H9 (cell line): ENCODE results near the gene ANKRD2. TPM values are rescaled to one million over a fixed set of nuclear protein-coding genes. Genes with fewer than 3 reads are reported as not detected.
"Not testable (repeated sequence)": the region's sequence is repeated elsewhere in the genome, so short reads cannot be mapped to it uniquely, and the experiment has no call there.

Source experiments
- DNase-seq: peaks from one replicate; pipeline ENCODE4 v3.0.0-alpha.2; 2017
- H2AFZ ChIP-seq: one replicate; pipeline ENCODE4 v1.6.1; 2013; ENCODE audit warnings: mild to moderate bottlenecking, low read length, control low read depth, moderate library complexity
- H2AK5ac ChIP-seq: 2 replicates; pipeline ENCODE4 v1.6.1; 2013; ENCODE audit warnings: low read length, control low read depth, mixed read lengths; ENCODE audit not compliant: insufficient read length
- H2BK120ac ChIP-seq: one replicate; pipeline ENCODE4 v1.6.1; 2013; ENCODE audit warnings: low read depth, mild to moderate bottlenecking, low read length, control low read depth, inconsistent platforms; ENCODE audit not compliant: poor library complexity, severe bottlenecking
- H2BK12ac ChIP-seq: 2 replicates; pipeline ENCODE4 v1.6.1; 2013; ENCODE audit warnings: low read length, control low read depth, mixed read lengths, low read depth; ENCODE audit not compliant: insufficient read length
- H2BK15ac ChIP-seq: 2 replicates; pipeline ENCODE4 v1.6.1; 2013; ENCODE audit warnings: low read depth, low read length, control low read depth
- H2BK20ac ChIP-seq: one replicate; pipeline ENCODE4 v1.6.1; 2013; ENCODE audit warnings: low read depth, mild to moderate bottlenecking, low read length, control low read depth, inconsistent platforms; ENCODE audit not compliant: poor library complexity, severe bottlenecking
- H2BK5ac ChIP-seq: 2 replicates; pipeline ENCODE4 v1.6.1; 2013; ENCODE audit warnings: low read length, control low read depth, mixed read lengths; ENCODE audit not compliant: insufficient read length
- H3K14ac ChIP-seq: 2 replicates; pipeline ENCODE4 v1.6.1; 2013; ENCODE audit warnings: low read length, control low read depth; ENCODE audit not compliant: insufficient read depth
- H3K18ac ChIP-seq: 2 replicates; pipeline ENCODE4 v1.6.1; 2013; ENCODE audit warnings: low read depth, mild to moderate bottlenecking, mixed read lengths, low read length, control low read depth; ENCODE audit not compliant: insufficient read length
- H3K23ac ChIP-seq: 2 replicates; pipeline ENCODE4 v1.6.1; 2013; ENCODE audit warnings: low read length, control low read depth, mixed read lengths, low read depth; ENCODE audit not compliant: insufficient read length
- H3K23me2 ChIP-seq: 2 replicates; pipeline ENCODE4 v1.6.1; 2013; ENCODE audit warnings: low read depth, mild to moderate bottlenecking, mixed read lengths, low read length, control low read depth; ENCODE audit not compliant: insufficient read length, poor library complexity, severe bottlenecking
- H3K27ac ChIP-seq: 2 replicates; pipeline ENCODE4 v1.5.1; 2013; ENCODE audit warnings: low read length, control low read depth, mixed read lengths, low read depth; ENCODE audit not compliant: insufficient read length
- H3K27me3 ChIP-seq: 2 replicates; pipeline ENCODE4 v1.6.1; 2013; ENCODE audit warnings: low read length, control low read depth, inconsistent platforms; ENCODE audit not compliant: insufficient read depth
- H3K4ac ChIP-seq: 2 replicates; pipeline ENCODE4 v1.6.1; 2013; ENCODE audit warnings: low read depth, mild to moderate bottlenecking, control low read depth, inconsistent platforms, low read length, moderate library complexity
- H3K4me1 ChIP-seq: 2 replicates; pipeline ENCODE4 v1.6.1; 2013; ENCODE audit warnings: low read length, control low read depth, inconsistent platforms; ENCODE audit not compliant: insufficient read depth
- H3K4me2 ChIP-seq: 2 replicates; pipeline ENCODE4 v1.6.1; 2013; ENCODE audit warnings: low read length, control low read depth, mixed read lengths; ENCODE audit not compliant: insufficient read length, insufficient read depth
- H3K56ac ChIP-seq: 2 replicates; pipeline ENCODE4 v1.6.1; 2013; ENCODE audit warnings: low read depth, mild to moderate bottlenecking, mixed read lengths, low read length, control low read depth; ENCODE audit not compliant: insufficient read length
- H3K79me1 ChIP-seq: 2 replicates; pipeline ENCODE4 v1.6.1; 2013; ENCODE audit warnings: low read depth, mild to moderate bottlenecking, moderate library complexity, low read length, control low read depth, inconsistent platforms; ENCODE audit not compliant: insufficient read depth, poor library complexity, severe bottlenecking
- H3K79me2 ChIP-seq: 2 replicates; pipeline ENCODE4 v1.6.1; 2013; ENCODE audit warnings: low read length, control low read depth, inconsistent platforms; ENCODE audit not compliant: insufficient read depth
- H3K9ac ChIP-seq: 2 replicates; pipeline ENCODE4 v1.6.1; 2013; ENCODE audit warnings: low read length, control low read depth, mixed read lengths; ENCODE audit not compliant: insufficient read length; ENCODE audit errors: extremely low read depth
- H3K9me3 ChIP-seq: one replicate; pipeline ENCODE4 v1.6.1; 2013; ENCODE audit warnings: low read depth, low read length, inconsistent platforms; ENCODE audit not compliant: control insufficient read depth
- H3T11ph ChIP-seq: one replicate; pipeline ENCODE4 v1.6.1; 2013; ENCODE audit warnings: mild to moderate bottlenecking, low read length, control low read depth, inconsistent platforms
- H4K20me1 ChIP-seq: one replicate; pipeline ENCODE4 v1.6.1; 2013; ENCODE audit not compliant: control insufficient read depth, insufficient read length, insufficient read depth
- H4K5ac ChIP-seq: 2 replicates; pipeline ENCODE4 v1.6.1; 2013; ENCODE audit warnings: low read depth, mild to moderate bottlenecking, mixed read lengths, low read length, control low read depth; ENCODE audit not compliant: insufficient read length
- H4K8ac ChIP-seq: replicated peaks from 2 replicates; pipeline ENCODE4 v1.6.1; 2013; ENCODE audit warnings: low read length, control low read depth, mixed read lengths, low read depth; ENCODE audit not compliant: insufficient read length
- H4K91ac ChIP-seq: 2 replicates; pipeline ENCODE4 v1.6.1; 2013; ENCODE audit warnings: low read depth, mild to moderate bottlenecking, moderate library complexity, mixed read lengths, low read length, control low read depth; ENCODE audit not compliant: insufficient read length
- H3K27ac Mint-ChIP-seq, 3 experiments: 2 replicates in 2 of 3; 3 replicates in 1 of 3; pipeline ENCODE4 v1.8.0; 2020 to 2021; ENCODE audit warnings: mixed read lengths in 3 of 3, mild to moderate bottlenecking in 1 of 3, moderate library complexity in 1 of 3
- H3K27me3 Mint-ChIP-seq: 2 replicates; pipeline ENCODE4 v1.8.0; 2021; ENCODE audit warnings: low read depth, mild to moderate bottlenecking, moderate library complexity, mixed read lengths
- H3K36me3 Mint-ChIP-seq, 3 experiments: 2 replicates in 2 of 3; 3 replicates in 1 of 3; pipeline ENCODE4 v1.8.0; 2020 to 2021; ENCODE audit warnings: low read depth in 3 of 3, mixed read lengths in 3 of 3; ENCODE audit not compliant: insufficient read depth in 1 of 3
- H3K4me1 Mint-ChIP-seq, 2 experiments: 2 replicates each; pipeline ENCODE4 v1.8.0; 2020; ENCODE audit warnings: mixed read lengths in 2 of 2
- H3K4me3 Mint-ChIP-seq, 2 experiments: 2 replicates in 1 of 2; 3 replicates in 1 of 2; pipeline ENCODE4 v1.8.0; 2020 to 2021; ENCODE audit warnings: mild to moderate bottlenecking in 2 of 2, mixed read lengths in 2 of 2, moderate library complexity in 1 of 2
- H3K9me3 Mint-ChIP-seq, 2 experiments: 2 replicates in 1 of 2; 3 replicates in 1 of 2; pipeline ENCODE4 v1.8.0; 2020; ENCODE audit warnings: mild to moderate bottlenecking in 2 of 2, mixed read lengths in 2 of 2, moderate library complexity in 1 of 2
- CTCF ChIP-seq: fragments of 200-600 bp; sonication (generic); conservative IDR thresholded peaks from 3 replicates; pipeline ENCODE4 v1.8.0; 2021; ENCODE audit warnings: antibody characterized with exemption, mild to moderate bottlenecking
- WGBS: extraction: QIAGEN DNeasy Blood & Tissue Kit; methylation state at CpG from one replicate; pipeline ENCODE4 v1.1.7; 2013; ENCODE audit warnings: missing lambda C conversion rate, low lambda C conversion rate, mixed read lengths; ENCODE audit not compliant: insufficient read length; ENCODE audit errors: extremely low coverage; 5-methylcytosine and 5-hydroxymethylcytosine counted together
- total RNA-seq: library from RNA; stranded (reverse); gene quantifications from 2 replicates; pipeline ENCODE4 v1.2.1, GENCODE V29; 2021

Gene ANKRD2
- total RNA-seq, 1 experiment from 2014 or later: not detected

GRCh38 chr10:97553575-97554031 lies 19.0 kb upstream of the ANKRD2 start:
- H3K9ac ChIP-seq: no peak overlapping the region
- no peaks in the 10 kb centered on the region for H4K20me1 ChIP-seq
- H2AK5ac ChIP-seq: no peak overlapping the region
- H3T11ph ChIP-seq: no peak overlapping the region
- H2BK12ac ChIP-seq: no peak overlapping the region
- no peak overlapping the region for H3K18ac ChIP-seq
- no peak overlapping the region for H3K14ac ChIP-seq
- no peaks in the 10 kb centered on the region for H3K79me1 ChIP-seq
- Mint-ChIP-seq H3K27ac (peak overlapping the region; percentile 92 to 95 (median 93); a peak in 5 of 7 replicates), H3K36me3 (peaks cover 6 to 8% (median 7%) of the 10 kb centered on the region in 3 experiments; a peak in 5 of 7 replicates), H3K4me3 (peak overlapping the region in 1 of 2 experiments; percentile 69; a peak in 3 of 5 replicates), H3K4me1 (peaks cover 31 to 37% of the 10 kb centered on the region in 2 experiments), H3K27me3 (no peaks in the 10 kb centered on the region), H3K9me3 (peaks cover 0 to 6% of the 10 kb centered on the region in 2 experiments; a peak in 3 of 5 replicates)
- H4K8ac ChIP-seq: no peak overlapping the region
- H4K91ac ChIP-seq: no peak overlapping the region
- H2BK20ac ChIP-seq: no peak overlapping the region
- no peak overlapping the region for H3K27ac ChIP-seq
- H2BK5ac ChIP-seq: no peak overlapping the region
- H4K5ac ChIP-seq: no peak overlapping the region
- H3K4me1 ChIP-seq: peaks cover 6% of the 10 kb centered on the region; the same call in 1 of the 2 replicates
- peak overlapping the region; percentile 38 for H3K4me2 ChIP-seq
- DNase-seq: peak; percentile 93
- H3K9me3 ChIP-seq: no peaks in the 10 kb centered on the region
- TF ChIP-seq CTCF: peak; percentile 89
- no peak overlapping the region for H3K56ac ChIP-seq
- H3K79me2 ChIP-seq: no peaks in the 10 kb centered on the region
- H2BK120ac ChIP-seq: no peak overlapping the region
- no peaks in the 10 kb centered on the region for H3K27me3 ChIP-seq
- H2AFZ ChIP-seq: no peak overlapping the region
- H3K4ac ChIP-seq: no peak overlapping the region
- no CpG with 5 or more reads among the region's 6 CpGs for WGBS
- no peak overlapping the region for H2BK15ac ChIP-seq
- H3K23ac ChIP-seq: no peak overlapping the region
- H3K23me2 ChIP-seq: no peaks in the 10 kb centered on the region

- H2BK12ac ChIP-seq, H2BK5ac ChIP-seq, H3K23ac ChIP-seq, H3K23me2 ChIP-seq, H4K20me1 ChIP-seq, H2AK5ac ChIP-seq, H3K4me1 ChIP-seq, H3K18ac ChIP-seq, H4K8ac ChIP-seq, H3K9me3 Mint-ChIP-seq, H3K79me1 ChIP-seq, H4K91ac ChIP-seq, H3K27ac ChIP-seq, H3T11ph ChIP-seq, H3K56ac ChIP-seq, H3K36me3 Mint-ChIP-seq, H2BK15ac ChIP-seq, H3K9ac ChIP-seq, H3K4me2 ChIP-seq, H3K4ac ChIP-seq, H3K27me3 ChIP-seq, H3K9me3 ChIP-seq, H2BK20ac ChIP-seq, H2AFZ ChIP-seq, H3K4me3 Mint-ChIP-seq, H3K27me3 Mint-ChIP-seq, H2BK120ac ChIP-seq, H4K5ac ChIP-seq, H3K27ac Mint-ChIP-seq, DNase-seq, H3K79me2 ChIP-seq, H3K14ac ChIP-seq: not testable (repeated sequence)
- peaks cover 27 to 33% of the 10 kb centered on the region in 2 experiments for H3K4me1 Mint-ChIP-seq
- WGBS: no CpG with 5 or more reads among the region's 5 CpGs
These were observed 18.2 kb upstream of the ANKRD2 start for GRCh38 chr10:97554336-97554735.
